ENCODE measurements around the gene ARMH4.

- no peak for TF ChIP-seq GATA2 (IDR thresholded peaks at IDR 0.05; ENCODE audit: low read depth, low read length)
- no peak for TF ChIP-seq GATA3 (IDR thresholded peaks at IDR 0.05; ENCODE audit: low read depth, low read length)
These were observed 53.5 kb downstream of the ARMH4 start for GRCh38 chr14:58098507-58098906.

Measured in SH-SY5Y (cell line).